Body of pancreas (tissue), 4 donors: ENCODE data around the gene DMBT1.

Experiments
- CTCF ChIP-seq, 7 experiments: fragments of 450-650 bp in 4 of 7; fragments of 200-600 bp in 3 of 7; sonication (generic) in 3 of 7; IDR thresholded peaks; one replicate each; pipeline ENCODE4 v1.5.1; 2016 to 2019; ENCODE audit warnings: antibody characterized with exemption in 7 of 7
- POLR2A ChIP-seq, 3 donors: fragments of 450-650 bp; IDR thresholded peaks; one replicate each; pipeline ENCODE4 v1.6.1; 2016; ENCODE audit warnings: antibody characterized with exemption in 3 of 3, mild to moderate bottlenecking in 2 of 3

- no peak for TF ChIP-seq CTCF (IDR thresholded peaks at IDR 0.05)
- no peak for TF ChIP-seq POLR2A (IDR thresholded peaks at IDR 0.05)
These were observed 26.7 kb downstream of the DMBT1 start for GRCh38 chr10:122587098-122587760.
